CD14-positive monocyte (primary cell): ENCODE measurements around the gene PCCA. TPM values are rescaled to one million over a fixed set of nuclear protein-coding genes. Genes with fewer than 3 reads are reported as not detected.

ENCODE experiments used
- DNase-seq, 3 donors: peaks; one replicate each; pipeline ENCODE4 v3.0.0-alpha.2; 2011 to 2022
- H2AFZ ChIP-seq: 2 replicates; pipeline ENCODE4 v1.6.0; 2012; ENCODE audit warnings: mild to moderate bottlenecking, low read depth, low read length, inconsistent platforms; ENCODE audit not compliant: insufficient read depth, poor library complexity, severe bottlenecking
- H3K27ac ChIP-seq, 2 donors: 1 replicate in 1 of 2; 2 replicates in 1 of 2; pipeline ENCODE4 v1.5.1; 2012 to 2013; ENCODE audit warnings: low read length in 2 of 2, control low read depth in 1 of 2, inconsistent platforms in 1 of 2, low read depth in 1 of 2, mild to moderate bottlenecking in 1 of 2
- H3K27me3 ChIP-seq, 2 donors: one replicate each; pipeline versions ENCODE4 v1.6.0 to v1.6.1; 2011 to 2013; ENCODE audit warnings: low read length in 2 of 2; ENCODE audit not compliant: control insufficient read depth in 2 of 2, insufficient read depth in 2 of 2
- H3K36me3 ChIP-seq, 2 donors: replicated peaks in 1 of 2; 1 replicate in 1 of 2; 2 replicates in 1 of 2; pipeline versions ENCODE4 v1.5.1 to v1.6.1; 2012 to 2013; ENCODE audit warnings: low read length in 2 of 2, control low read depth in 1 of 2, inconsistent platforms in 1 of 2, mild to moderate bottlenecking in 1 of 2; ENCODE audit not compliant: insufficient read depth in 2 of 2, control insufficient read depth in 1 of 2
- H3K4me1 ChIP-seq, 2 donors: 1 replicate in 1 of 2; 2 replicates in 1 of 2; pipeline versions ENCODE4 v1.5.1 to v1.6.1; 2012 to 2013; ENCODE audit warnings: low read length in 2 of 2, control low read depth in 1 of 2, inconsistent platforms in 1 of 2, mild to moderate bottlenecking in 1 of 2, moderate library complexity in 1 of 2; ENCODE audit not compliant: insufficient read depth in 2 of 2, control insufficient read depth in 1 of 2
- H3K4me2 ChIP-seq: replicated peaks from 2 replicates; pipeline ENCODE3; 2012; ENCODE audit warnings: low read length, moderate library complexity, mild to moderate bottlenecking; ENCODE audit not compliant: poor library complexity, severe bottlenecking; ENCODE audit errors: extremely low read depth
- H3K4me3 ChIP-seq, 3 experiments: fragments of 200-600 bp in 1 of 3; sonication (generic) in 1 of 3; replicated peaks in 1 of 3; 1 replicate in 2 of 3; 2 replicates in 1 of 3; pipeline ENCODE4 v1.5.1; 2011 to 2013; ENCODE audit warnings: low read length in 3 of 3, mild to moderate bottlenecking in 3 of 3, control low read depth in 2 of 3, low read depth in 2 of 3, inconsistent platforms in 1 of 3, moderate library complexity in 1 of 3
- H3K79me2 ChIP-seq: 2 replicates; pipeline ENCODE4 v1.6.0; 2012; ENCODE audit warnings: mild to moderate bottlenecking, control low read depth, inconsistent platforms, low read length, moderate library complexity; ENCODE audit not compliant: insufficient read depth
- H3K9ac ChIP-seq: 2 replicates; pipeline ENCODE4 v1.6.0; 2017; ENCODE audit warnings: low read length, mild to moderate bottlenecking; ENCODE audit not compliant: insufficient read depth, poor library complexity, severe bottlenecking
- H3K9me3 ChIP-seq, 2 donors: replicated peaks in 1 of 2; 1 replicate in 1 of 2; 2 replicates in 1 of 2; pipeline versions ENCODE4 v1.5.1 to v1.6.1; 2012 to 2013; ENCODE audit warnings: low read length in 2 of 2, control low read depth in 1 of 2; ENCODE audit not compliant: control insufficient read depth in 1 of 2, insufficient read depth in 1 of 2
- H4K20me1 ChIP-seq: 2 replicates; pipeline ENCODE4 v1.6.0; 2012; ENCODE audit warnings: mild to moderate bottlenecking, low read length, control low read depth, moderate library complexity; ENCODE audit not compliant: insufficient read depth
- H3K27ac Mint-ChIP-seq, 7 donors: one replicate each; pipeline ENCODE4 v1.8.0; 2020; ENCODE audit warnings: mild to moderate bottlenecking in 7 of 7, mixed read lengths in 7 of 7, moderate library complexity in 6 of 7, inconsistent platforms in 2 of 7
- H3K27me3 Mint-ChIP-seq, 3 donors: one replicate each; pipeline ENCODE4 v1.8.0; 2021 to 2022; ENCODE audit warnings: low read depth in 3 of 3, mild to moderate bottlenecking in 3 of 3, mixed read lengths in 3 of 3, moderate library complexity in 3 of 3, inconsistent platforms in 1 of 3
- H3K36me3 Mint-ChIP-seq, 2 donors: one replicate each; pipeline ENCODE4 v1.8.0; 2020; ENCODE audit warnings: mixed read lengths in 2 of 2, inconsistent platforms in 1 of 2, mild to moderate bottlenecking in 1 of 2
- H3K4me1 Mint-ChIP-seq: one replicate; pipeline ENCODE4 v1.8.0; 2020; ENCODE audit warnings: mild to moderate bottlenecking, mixed read lengths
- H3K4me3 Mint-ChIP-seq, 2 donors: one replicate each; pipeline ENCODE4 v1.8.0; 2020; ENCODE audit warnings: mild to moderate bottlenecking in 2 of 2, mixed read lengths in 2 of 2, moderate library complexity in 1 of 2
- H3K9me3 Mint-ChIP-seq, 7 donors: one replicate each; pipeline ENCODE4 v1.8.0; 2020 to 2022; ENCODE audit warnings: mixed read lengths in 7 of 7, mild to moderate bottlenecking in 6 of 7, moderate library complexity in 6 of 7, inconsistent platforms in 2 of 7
- CTCF ChIP-seq: fragments of 200-600 bp; IDR thresholded peaks from one replicate; pipeline ENCODE4 v1.8.0; 2022; ENCODE audit warnings: antibody characterized with exemption, mild to moderate bottlenecking
- whole genome bisulfite sequencing: methylation state at CpG from one replicate; pipeline ENCODE4 v1.1.5; 2013; ENCODE audit warnings: missing lambda C conversion rate; ENCODE audit not compliant: insufficient coverage; 5-methylcytosine and 5-hydroxymethylcytosine counted together
- intact Hi-C, 2 donors: fragments of 100-400 bp; cut with micrococcal nuclease; formaldehyde crosslinking; loops; one replicate each; pipeline versions ENCODE4 v1.15.0 to v1.15.1; 2023
- polyA plus RNA-seq, 3 donors: library from polyadenylated mRNA; depleted of rRNA in 1 of 3; unstranded in 2 of 3; stranded (reverse) in 1 of 3; fragments of 300-500 nt in 2 of 3; fragments of >200 nt in 1 of 3; fragmentation: Illumina TruSeq in 2 of 3; gene quantifications; 1 replicate in 2 of 3; 2 replicates in 1 of 3; pipeline ENCODE4 v1.2.3, GENCODE V29; 2012 to 2021

PCCA gene
- polyA plus RNA-seq, 3 donors: 4.4 to 13.5 (median 11.9) TPM

- H3K4me3 Mint-ChIP-seq: no peak overlapping the region
- Histone ChIP-seq H2AFZ (no peak overlapping the region), H3K27ac (no peak overlapping the region), H4K20me1 (no peaks in the 10 kb centered on the region), H3K4me1 (peaks cover 12 to 20% of the 10 kb centered on the region in 2 donors), H3K9ac (no peak overlapping the region), H3K79me2 (no peaks in the 10 kb centered on the region), H3K36me3 (no peaks in the 10 kb centered on the region), H3K4me2 (peak overlapping the region; percentile 1), H3K27me3 (peaks cover 3 to 5% of the 10 kb centered on the region in 2 donors), H3K4me3 (no peak overlapping the region), H3K9me3 (no peaks in the 10 kb centered on the region)
- intact Hi-C loops: loop anchor here (2.0 to 10.0 kb wide), 4 partner anchors 89 to 859 kb away; no protein-coding TSS in a partner anchor
- peaks cover 36% of the 10 kb centered on the region for H3K4me1 Mint-ChIP-seq
- WGBS: 0% methylated on average over 1 of the region's 8 CpGs
- no peak for TF ChIP-seq CTCF
- no peak overlapping the region for H3K27ac Mint-ChIP-seq
- peaks cover 0 to 2% (median 0%) of the 10 kb centered on the region in 7 donors for H3K9me3 Mint-ChIP-seq
- no peak for DNase-seq
- peaks cover 3 to 7% (median 4%) of the 10 kb centered on the region in 3 donors for H3K27me3 Mint-ChIP-seq
- H3K36me3 Mint-ChIP-seq: peaks cover 0 to 5% of the 10 kb centered on the region in 2 donors
Measured at GRCh38 chr13:100513987-100514670, 425.2 kb downstream of the PCCA start.

DNA sequence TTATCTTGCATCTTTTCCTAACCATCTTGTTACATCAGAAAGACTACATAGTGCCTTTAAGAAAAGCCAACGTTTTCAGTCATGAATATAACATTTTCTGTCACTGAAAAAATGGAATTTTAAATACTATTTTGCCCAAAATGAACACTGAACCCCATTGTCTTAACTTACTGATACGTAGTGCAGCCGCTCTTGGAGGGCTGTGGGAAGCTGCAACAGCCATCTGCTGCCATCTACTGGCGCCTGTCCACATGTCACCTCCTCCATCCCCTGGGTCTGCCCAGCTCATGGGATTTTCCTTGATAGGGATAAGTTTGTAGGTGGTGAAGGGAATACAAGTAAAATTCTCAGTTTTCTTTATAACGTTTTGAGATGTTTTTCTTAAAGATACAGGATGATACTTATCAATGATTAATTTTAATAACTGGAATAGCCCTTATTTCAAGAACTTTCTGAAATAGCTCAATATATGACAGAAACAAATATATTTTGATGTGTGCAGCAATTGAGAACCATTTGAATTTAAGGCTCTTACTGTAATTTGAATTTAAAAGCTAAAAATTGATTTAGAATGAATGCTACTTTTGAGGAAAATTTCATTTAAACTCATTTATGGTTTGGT is 426.0 kb downstream of the PCCA start:
- Mint-ChIP-seq H3K36me3 (peaks cover 0 to 5% of the 10 kb centered on the region in 2 donors), H3K4me1 (peaks cover 36% of the 10 kb centered on the region), H3K27ac (no peak overlapping the region), H3K4me3 (no peak overlapping the region), H3K27me3 (peaks cover 3 to 10% (median 6%) of the 10 kb centered on the region in 3 donors), H3K9me3 (peaks cover 0 to 2% (median 0%) of the 10 kb centered on the region in 7 donors)
- H3K9ac ChIP-seq: no peak overlapping the region
- H3K9me3 ChIP-seq: no peaks in the 10 kb centered on the region
- intact Hi-C loops: loop anchor here (2.0 to 10.0 kb wide), 4 partner anchors 90 to 860 kb away; no protein-coding TSS in a partner anchor
- no peaks in the 10 kb centered on the region for H3K36me3 ChIP-seq
- H3K27ac ChIP-seq: no peak overlapping the region
- peak overlapping the region; percentile 1 for H3K4me2 ChIP-seq
- WGBS: 20% methylated on average over 2 of the region's 5 CpGs
- peaks cover 12 to 20% of the 10 kb centered on the region in 2 donors for H3K4me1 ChIP-seq
- H3K79me2 ChIP-seq: no peaks in the 10 kb centered on the region
- DNase-seq: peak; percentile 53 to 71 (median 67)
- TF ChIP-seq CTCF: peak; percentile 98
- no peak overlapping the region for H2AFZ ChIP-seq
- H3K4me3 ChIP-seq: no peak overlapping the region
- peaks cover 5% of the 10 kb centered on the region in 2 donors for H3K27me3 ChIP-seq
- H4K20me1 ChIP-seq: no peaks in the 10 kb centered on the region
